MM.1S (cell line): ENCODE data around the gene CCM2L.

Experiments used
- DNase-seq: peaks from one replicate; pipeline ENCODE4 v3.0.0-alpha.2; 2015
- H2AFZ ChIP-seq: fragments of 300-600 bp; sonication (generic); 2 replicates; pipeline ENCODE4 v1.6.0; 2016; ENCODE audit warnings: antibody characterized with exemption, low read length
- H3F3A ChIP-seq: fragments of 300-600 bp; sonication (generic); 2 replicates; pipeline ENCODE4 v1.6.1; 2016; ENCODE audit warnings: mild to moderate bottlenecking, antibody characterized with exemption, low read length, moderate library complexity, mixed read lengths; ENCODE audit not compliant: insufficient read depth
- H3K27ac ChIP-seq: fragments of 300-600 bp; sonication (generic); 2 replicates; pipeline ENCODE4 v1.5.1; 2016; ENCODE audit warnings: mild to moderate bottlenecking, low read length
- H3K27me3 ChIP-seq: fragments of 300-600 bp; sonication (generic); replicated peaks from 2 replicates; pipeline ENCODE4 v1.6.0; 2016; ENCODE audit warnings: low read length; ENCODE audit not compliant: insufficient read depth
- H3K36me3 ChIP-seq: fragments of 300-600 bp; sonication (generic); replicated peaks from 2 replicates; pipeline ENCODE4 v1.6.1; 2016; ENCODE audit warnings: mild to moderate bottlenecking, low read length, mixed read lengths; ENCODE audit not compliant: insufficient read depth
- H3K4me1 ChIP-seq: fragments of 300-600 bp; sonication (generic); 2 replicates; pipeline ENCODE4 v1.6.1; 2016; ENCODE audit warnings: low read length, mixed read lengths
- H3K4me2 ChIP-seq: fragments of 300-600 bp; sonication (generic); 2 replicates; pipeline ENCODE4 v1.6.0; 2016; ENCODE audit warnings: low read depth, low read length
- H3K4me3 ChIP-seq: fragments of 300-600 bp; sonication (generic); 2 replicates; pipeline ENCODE4 v1.5.1; 2016; ENCODE audit warnings: low read length, mixed read lengths
- H3K79me2 ChIP-seq: fragments of 300-600 bp; sonication (generic); 2 replicates; pipeline ENCODE4 v1.6.1; 2016; ENCODE audit warnings: mixed run types, low read length, mixed read lengths
- H3K9ac ChIP-seq: fragments of 300-600 bp; sonication (generic); 2 replicates; pipeline ENCODE4 v1.6.1; 2016; ENCODE audit warnings: low read length, mixed read lengths
- H3K9me2 ChIP-seq: fragments of 300-600 bp; sonication (generic); replicated peaks from 2 replicates; pipeline ENCODE4 v1.6.1; 2016; ENCODE audit warnings: mild to moderate bottlenecking, low read length, mixed read lengths; ENCODE audit not compliant: insufficient read depth
- H3K9me3 ChIP-seq: fragments of 300-600 bp; sonication (generic); replicated peaks from 2 replicates; pipeline ENCODE4 v1.6.1; 2016; ENCODE audit warnings: mild to moderate bottlenecking, low read length, mixed read lengths; ENCODE audit not compliant: insufficient read depth
- H4K20me1 ChIP-seq: fragments of 300-600 bp; sonication (generic); 2 replicates; pipeline ENCODE4 v1.6.1; 2016; ENCODE audit warnings: mild to moderate bottlenecking, low read length, moderate library complexity, mixed read lengths; ENCODE audit not compliant: insufficient read depth
- EZH2 ChIP-seq: fragments of 300-600 bp; sonication (generic); optimal IDR thresholded peaks from 2 replicates; pipeline ENCODE3; 2017; ENCODE audit warnings: low read depth, mild to moderate bottlenecking, antibody characterized with exemption, low read length, mixed read lengths
- EZH2phosphoT487 ChIP-seq: fragments of 300-600 bp; sonication (generic); IDR thresholded peaks from 2 replicates; pipeline ENCODE4 v1.6.1; 2018; ENCODE audit warnings: antibody characterized with exemption, low read length
- TF ChIP-seq, protein P1 (sequence below): fragments of 300-600 bp; sonication (generic); IDR thresholded peaks from 2 replicates; pipeline ENCODE4 v1.5.1; 2016; ENCODE audit warnings: antibody characterized with exemption, low read length, mixed read lengths

CCM2L gene

DNA sequence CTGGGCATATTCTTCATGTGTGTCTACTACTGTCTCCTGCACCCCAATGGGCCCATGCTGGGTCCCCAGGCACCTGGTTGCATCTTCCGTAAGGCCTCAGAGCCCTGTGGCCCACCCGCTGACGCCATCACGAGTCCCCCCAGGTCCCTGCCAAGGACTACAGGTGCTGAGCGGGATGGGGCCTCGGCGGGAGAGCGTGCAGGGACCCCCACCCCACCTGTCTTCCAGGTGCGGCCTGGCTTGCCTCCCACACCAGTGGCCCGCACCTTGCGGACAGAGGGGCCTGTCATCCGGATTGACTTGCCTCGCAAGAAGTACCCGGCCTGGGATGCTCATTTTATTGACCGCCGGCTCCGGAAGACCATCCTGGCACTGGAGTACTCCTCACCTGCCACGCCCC is 13.2 kb upstream of the CCM2L start:
- H3K4me3 ChIP-seq = no peak overlapping the region
- no peak overlapping the region for H3K4me2 ChIP-seq
- no peaks in the 10 kb centered on the region for H3K4me1 ChIP-seq
- H3K27ac ChIP-seq = no peak overlapping the region
- no peak for TF ChIP-seq EZH2
- H3F3A ChIP-seq = no peaks in the 10 kb centered on the region
- no peak overlapping the region for H3K9ac ChIP-seq
- H3K9me2 ChIP-seq = no peaks in the 10 kb centered on the region
- no peak overlapping the region for H2AFZ ChIP-seq
- H4K20me1 ChIP-seq = no peaks in the 10 kb centered on the region
- H3K27me3 ChIP-seq = peaks cover 77% of the 10 kb centered on the region
- H3K79me2 ChIP-seq = no peaks in the 10 kb centered on the region
- H3K36me3 ChIP-seq = no peaks in the 10 kb centered on the region
- DNase-seq = no peak
- no peaks in the 10 kb centered on the region for H3K9me3 ChIP-seq

DNA sequence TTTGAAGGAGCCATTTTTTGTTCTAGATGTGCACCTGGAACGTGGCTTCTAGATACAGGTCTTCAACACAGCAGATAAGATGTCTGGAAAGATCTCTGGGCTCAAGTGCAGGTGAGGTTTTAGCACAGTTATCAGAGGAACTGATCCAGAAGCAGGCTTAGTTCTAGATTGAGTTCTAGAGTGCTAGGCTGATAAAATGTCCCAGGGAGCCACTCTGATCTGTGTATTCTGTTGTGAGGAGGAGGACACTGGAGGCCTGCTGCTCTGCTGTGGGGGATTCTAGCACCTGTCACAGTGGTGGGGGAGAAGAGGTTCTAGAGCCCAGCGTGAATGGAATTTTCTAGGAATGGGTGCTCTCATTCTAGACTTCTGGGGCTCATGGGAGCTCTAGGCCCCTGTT is 12.0 kb upstream of the CCM2L start:
- Histone ChIP-seq H3K9ac (no peak overlapping the region), H3K79me2 (no peaks in the 10 kb centered on the region), H4K20me1 (no peaks in the 10 kb centered on the region), H3K9me3 (no peaks in the 10 kb centered on the region), H3F3A (no peaks in the 10 kb centered on the region), H3K27me3 (peaks cover 75% of the 10 kb centered on the region), H2AFZ (no peak overlapping the region), H3K27ac (no peak overlapping the region), H3K4me2 (no peak overlapping the region), H3K9me2 (no peaks in the 10 kb centered on the region), H3K4me1 (no peaks in the 10 kb centered on the region), H3K4me3 (no peak overlapping the region), H3K36me3 (no peaks in the 10 kb centered on the region)
- no peak for DNase-seq
- TF ChIP-seq, protein P1, sequence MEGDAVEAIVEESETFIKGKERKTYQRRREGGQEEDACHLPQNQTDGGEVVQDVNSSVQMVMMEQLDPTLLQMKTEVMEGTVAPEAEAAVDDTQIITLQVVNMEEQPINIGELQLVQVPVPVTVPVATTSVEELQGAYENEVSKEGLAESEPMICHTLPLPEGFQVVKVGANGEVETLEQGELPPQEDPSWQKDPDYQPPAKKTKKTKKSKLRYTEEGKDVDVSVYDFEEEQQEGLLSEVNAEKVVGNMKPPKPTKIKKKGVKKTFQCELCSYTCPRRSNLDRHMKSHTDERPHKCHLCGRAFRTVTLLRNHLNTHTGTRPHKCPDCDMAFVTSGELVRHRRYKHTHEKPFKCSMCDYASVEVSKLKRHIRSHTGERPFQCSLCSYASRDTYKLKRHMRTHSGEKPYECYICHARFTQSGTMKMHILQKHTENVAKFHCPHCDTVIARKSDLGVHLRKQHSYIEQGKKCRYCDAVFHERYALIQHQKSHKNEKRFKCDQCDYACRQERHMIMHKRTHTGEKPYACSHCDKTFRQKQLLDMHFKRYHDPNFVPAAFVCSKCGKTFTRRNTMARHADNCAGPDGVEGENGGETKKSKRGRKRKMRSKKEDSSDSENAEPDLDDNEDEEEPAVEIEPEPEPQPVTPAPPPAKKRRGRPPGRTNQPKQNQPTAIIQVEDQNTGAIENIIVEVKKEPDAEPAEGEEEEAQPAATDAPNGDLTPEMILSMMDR = no peak
- TF ChIP-seq EZH2 (no peak), EZH2phosphoT487 (no peak)

DNA sequence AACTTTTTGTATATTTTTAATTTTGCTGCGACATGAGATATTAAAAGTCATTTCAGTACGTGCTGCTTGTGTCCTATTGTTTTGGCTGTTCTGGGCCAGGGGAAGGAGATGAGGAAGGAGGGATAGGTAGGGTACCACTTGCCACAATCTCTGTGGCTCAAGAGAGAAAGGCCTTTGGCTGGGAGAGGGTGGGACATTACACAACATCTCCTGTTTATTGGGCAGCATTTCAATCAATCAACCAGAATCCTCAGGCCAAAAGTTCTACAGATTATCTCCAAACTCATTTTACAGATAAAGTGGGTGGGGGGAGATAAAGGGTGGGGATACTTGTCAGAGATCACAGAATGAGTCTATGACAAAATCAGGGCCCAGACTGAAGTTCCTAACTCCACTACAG is 6.9 kb upstream of the CCM2L start:
- DNase-seq = no peak
- Histone ChIP-seq H3K9ac (no peak overlapping the region), H3K27me3 (peaks cover 73% of the 10 kb centered on the region), H3K4me2 (no peak overlapping the region), H2AFZ (no peak overlapping the region), H4K20me1 (no peaks in the 10 kb centered on the region), H3K27ac (no peak overlapping the region), H3K79me2 (no peaks in the 10 kb centered on the region), H3F3A (no peaks in the 10 kb centered on the region), H3K4me1 (no peaks in the 10 kb centered on the region), H3K36me3 (no peaks in the 10 kb centered on the region), H3K9me2 (no peaks in the 10 kb centered on the region), H3K4me3 (no peak overlapping the region), H3K9me3 (no peaks in the 10 kb centered on the region)
- TF ChIP-seq, protein P1 = no peak
- no peak for TF ChIP-seq EZH2
- TF ChIP-seq EZH2phosphoT487 = no peak

DNA sequence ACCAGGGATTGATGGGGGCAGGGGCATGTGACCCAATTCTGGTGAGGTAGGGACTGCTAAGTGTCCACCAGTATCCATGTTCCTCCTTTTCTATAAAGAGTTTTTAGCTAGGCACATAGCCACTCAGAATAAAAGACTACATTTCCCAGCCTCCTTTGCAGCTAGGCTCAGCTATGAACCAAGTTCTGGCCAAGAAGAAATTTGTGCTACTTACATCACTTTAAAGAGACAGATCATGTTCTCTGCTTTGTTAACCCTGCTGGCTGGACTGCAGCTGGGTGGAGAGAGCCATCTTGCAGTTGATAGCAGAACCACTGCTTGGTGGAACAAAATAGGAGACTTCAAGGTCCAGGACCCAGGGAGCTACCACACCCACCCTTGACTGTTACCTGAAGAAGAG is 5.3 kb upstream of the CCM2L start:
- Histone ChIP-seq H3K27ac (no peak overlapping the region), H3K79me2 (no peaks in the 10 kb centered on the region), H3K4me2 (no peak overlapping the region), H2AFZ (no peak overlapping the region), H3K27me3 (peaks cover 83% of the 10 kb centered on the region), H3K9ac (no peak overlapping the region), H3K9me2 (no peaks in the 10 kb centered on the region), H3K9me3 (no peaks in the 10 kb centered on the region), H3K36me3 (no peaks in the 10 kb centered on the region), H3K4me3 (no peak overlapping the region), H3F3A (no peaks in the 10 kb centered on the region), H4K20me1 (no peaks in the 10 kb centered on the region), H3K4me1 (no peaks in the 10 kb centered on the region)
- DNase-seq = no peak
- no peak for TF ChIP-seq EZH2
- TF ChIP-seq, protein P1 = no peak
- TF ChIP-seq EZH2phosphoT487 = no peak
